ENCODE results near the gene TNFRSF11A. TPM values are rescaled to one million over a fixed set of nuclear protein-coding genes. Genes with fewer than 3 reads are reported as not detected.

The TNFRSF11A gene
- total RNA-seq, 1 donor from 2014 or later, result 0.42 TPM

DNA sequence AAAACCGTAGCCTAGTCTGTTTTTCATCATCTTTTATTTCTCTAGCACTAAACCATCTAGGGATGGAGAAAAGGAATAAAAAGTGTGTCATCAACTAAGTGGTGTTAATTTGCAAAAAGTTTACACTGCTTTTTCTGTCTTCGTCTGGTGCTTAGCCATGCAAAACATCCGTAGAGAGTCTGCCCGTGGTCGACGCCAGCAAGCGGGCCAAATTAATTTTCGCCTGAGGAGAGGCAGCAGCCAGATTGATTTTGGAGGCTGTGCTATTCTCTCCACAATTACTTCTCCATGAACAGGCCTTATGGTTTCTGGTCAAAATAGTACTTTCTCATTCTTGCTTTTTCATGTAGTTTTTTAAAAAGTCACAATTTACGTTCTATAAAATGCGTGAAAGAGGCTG, 46.3 kb downstream of the TNFRSF11A start:
- Histone ChIP-seq H3K4me3 (ENCODE audit: low read depth, low read length) (no peak overlapping the region), H3K27me3 (ENCODE audit: control insufficient read depth, insufficient read depth, low read length) (no peaks in the 10 kb centered on the region), H3K36me3 (ENCODE audit: control insufficient read depth, insufficient read depth, low read length) (no peaks in the 10 kb centered on the region)
- no peak for TF ChIP-seq CTCF (IDR thresholded peaks at IDR 0.05; ENCODE audit: insufficient read depth, low read length, poor library complexity, severe bottlenecking)
- DNase-seq (ENCODE audit: low read depth), result no peak

- H3K4me3 ChIP-seq (ENCODE audit: low read depth, low read length), result no peak overlapping the region
- no peak for TF ChIP-seq CTCF (IDR thresholded peaks at IDR 0.05; ENCODE audit: insufficient read depth, low read length, poor library complexity, severe bottlenecking)
- no peaks in the 10 kb centered on the region for H3K27me3 ChIP-seq (ENCODE audit: control insufficient read depth, insufficient read depth, low read length)
- DNase-seq (ENCODE audit: low read depth), result no peak
- H3K36me3 ChIP-seq (ENCODE audit: control insufficient read depth, insufficient read depth, low read length), result no peaks in the 10 kb centered on the region
These were observed 47.0 kb downstream of the TNFRSF11A start for GRCh38 chr18:62372156-62372555.

- no peak overlapping the region for H3K4me3 ChIP-seq (ENCODE audit: low read depth, low read length)
- no peaks in the 10 kb centered on the region for H3K36me3 ChIP-seq (ENCODE audit: control insufficient read depth, insufficient read depth, low read length)
- no peak for TF ChIP-seq CTCF (IDR thresholded peaks at IDR 0.05; ENCODE audit: insufficient read depth, low read length, poor library complexity, severe bottlenecking)
- DNase-seq (ENCODE audit: low read depth), result no peak
- H3K27me3 ChIP-seq (ENCODE audit: control insufficient read depth, insufficient read depth, low read length), result no peaks in the 10 kb centered on the region
These were observed 47.8 kb downstream of the TNFRSF11A start for GRCh38 chr18:62372882-62373281.

- H3K4me3 ChIP-seq (ENCODE audit: low read depth, low read length), result no peak overlapping the region
- H3K36me3 ChIP-seq (ENCODE audit: control insufficient read depth, insufficient read depth, low read length), result no peaks in the 10 kb centered on the region
- H3K27me3 ChIP-seq (ENCODE audit: control insufficient read depth, insufficient read depth, low read length), result no peaks in the 10 kb centered on the region
- DNase-seq (ENCODE audit: low read depth), result no peak
- TF ChIP-seq CTCF (IDR thresholded peaks at IDR 0.05; ENCODE audit: insufficient read depth, low read length, poor library complexity, severe bottlenecking), result no peak
These were observed 49.4 kb downstream of the TNFRSF11A start for GRCh38 chr18:62374410-62374965.

GRCh38 chr18:62377131-62377807, 52.2 kb downstream of the TNFRSF11A start:
- H3K36me3 ChIP-seq (ENCODE audit: control insufficient read depth, insufficient read depth, low read length), result no peaks in the 10 kb centered on the region
- no peak for DNase-seq (ENCODE audit: low read depth)
- no peak for TF ChIP-seq CTCF (IDR thresholded peaks at IDR 0.05; ENCODE audit: insufficient read depth, low read length, poor library complexity, severe bottlenecking)
- H3K4me3 ChIP-seq (ENCODE audit: low read depth, low read length), result no peak overlapping the region
- H3K27me3 ChIP-seq (ENCODE audit: control insufficient read depth, insufficient read depth, low read length), result no peaks in the 10 kb centered on the region

- TF ChIP-seq CTCF (IDR thresholded peaks at IDR 0.05; ENCODE audit: insufficient read depth, low read length, poor library complexity, severe bottlenecking), result no peak
- no peak for DNase-seq (ENCODE audit: low read depth)
- H3K27me3 ChIP-seq (ENCODE audit: control insufficient read depth, insufficient read depth, low read length), result no peaks in the 10 kb centered on the region
- no peaks in the 10 kb centered on the region for H3K36me3 ChIP-seq (ENCODE audit: control insufficient read depth, insufficient read depth, low read length)
- no peak overlapping the region for H3K4me3 ChIP-seq (ENCODE audit: low read depth, low read length)
These were observed 53.9 kb downstream of the TNFRSF11A start for GRCh38 chr18:62379051-62379450.
